CMK (cell line): ENCODE results near the gene SEMA6A.

Source experiments
- DNase-seq: peaks from one replicate; pipeline ENCODE4 v3.0.0-alpha.2; 2010; ENCODE audit warnings: low read depth

The SEMA6A gene

DNA sequence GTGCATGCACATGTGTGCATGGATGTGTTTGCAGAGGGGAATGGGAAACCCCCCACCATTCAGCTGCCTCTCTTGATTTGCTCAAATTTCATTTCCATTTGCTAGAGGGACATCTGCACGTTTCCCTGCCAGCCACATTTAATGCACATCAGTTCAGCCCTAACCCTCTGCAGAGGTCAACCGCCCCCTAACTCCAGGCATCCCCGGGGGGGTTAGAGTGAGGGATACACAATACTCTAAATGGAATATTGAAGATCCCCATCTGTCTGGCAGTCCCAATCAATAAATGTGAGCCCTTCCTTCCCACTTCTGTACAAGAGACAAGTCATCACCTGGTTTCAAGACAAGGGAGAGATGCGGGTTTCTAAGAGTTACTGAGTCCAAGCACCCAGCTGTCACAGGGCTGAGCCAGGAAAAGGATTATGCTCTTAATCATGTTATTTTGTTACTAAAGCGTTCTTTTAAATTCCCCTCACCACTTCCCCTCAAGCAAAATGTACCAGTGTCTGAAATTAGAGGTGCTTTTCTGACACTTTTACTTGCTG, 134.1 kb downstream of the SEMA6A start:
- DNase-seq: no peak

DNA sequence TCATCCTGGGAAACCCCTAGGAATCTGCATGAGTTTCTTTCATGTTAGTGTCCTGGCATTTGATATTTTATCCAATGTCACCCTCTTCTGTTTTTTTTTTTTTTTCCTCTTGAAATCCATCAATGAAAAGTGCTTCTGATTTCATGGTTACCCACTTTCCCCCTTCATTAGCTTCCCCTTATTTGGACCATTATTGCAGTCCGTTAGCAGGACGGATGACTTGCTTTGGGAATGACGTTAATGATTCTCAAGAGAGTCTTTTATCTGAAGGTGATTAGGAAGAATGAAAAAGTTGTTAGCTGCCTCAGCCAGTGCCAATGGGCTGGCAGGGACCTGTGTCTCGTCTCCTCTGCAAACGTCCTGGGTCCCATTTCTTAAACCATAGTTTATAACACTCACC, 134.7 kb downstream of the SEMA6A start:
- no peak for DNase-seq

- no peak for DNase-seq
Measured at GRCh38 chr5:116438979-116439554, 135.6 kb downstream of the SEMA6A start.

DNA sequence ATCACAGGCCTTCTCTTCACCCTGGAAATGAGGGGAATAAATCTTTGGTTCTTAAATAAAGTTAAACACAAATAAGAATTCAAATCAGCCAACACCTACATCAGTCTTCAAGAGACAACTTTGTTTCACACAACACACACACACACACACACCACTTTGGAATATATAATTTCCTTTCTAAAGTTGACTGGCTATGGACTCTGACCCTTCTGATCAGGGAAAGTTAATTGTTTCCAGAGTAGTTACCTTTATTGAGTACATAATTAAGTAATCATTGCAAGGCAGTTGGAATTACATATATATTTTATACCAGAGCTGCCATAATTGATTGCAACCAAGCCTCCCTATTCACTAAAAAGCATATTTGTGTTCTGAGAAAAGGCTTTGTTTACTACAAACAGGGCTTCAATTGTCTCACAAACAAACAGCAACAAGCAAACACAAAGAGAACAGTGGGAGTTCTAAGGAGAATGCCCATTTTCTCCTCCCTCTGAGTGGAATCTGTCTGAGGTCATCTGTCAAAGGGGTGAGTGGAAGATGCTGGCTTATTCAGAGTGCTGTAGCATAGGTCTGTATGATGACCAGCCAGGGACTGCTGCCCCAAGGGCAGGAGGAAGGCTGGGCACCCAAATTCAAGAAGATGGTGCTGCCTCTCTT, 136.6 kb downstream of the SEMA6A start:
- no peak for DNase-seq

GRCh38 chr5:116437351-116437705, 137.3 kb downstream of the SEMA6A start:
- no peak for DNase-seq

GRCh38 chr5:116436674-116437350, 137.8 kb downstream of the SEMA6A start:
- DNase-seq: no peak

GRCh38 chr5:116428966-116429365, 145.7 kb downstream of the SEMA6A start:
- no peak for DNase-seq

DNA sequence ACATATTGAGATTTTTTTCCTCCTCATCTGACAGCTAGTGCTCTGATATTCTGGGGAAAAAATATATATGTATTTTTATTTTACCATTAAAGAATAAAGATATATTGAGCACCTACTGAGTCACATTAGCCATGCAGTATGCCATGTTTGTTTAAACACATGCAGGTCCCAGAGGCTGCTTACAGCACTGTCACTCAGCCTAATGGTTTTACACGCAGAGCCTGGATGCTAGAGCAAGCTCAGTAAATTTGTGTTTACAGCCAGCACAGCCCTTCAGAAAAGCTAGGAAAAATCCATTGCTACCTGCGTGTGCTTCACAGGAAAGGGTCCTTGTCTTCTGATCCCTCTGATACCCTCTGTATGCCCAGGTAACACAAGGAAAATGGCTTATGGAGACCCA, 146.2 kb downstream of the SEMA6A start:
- no peak for DNase-seq

DNA sequence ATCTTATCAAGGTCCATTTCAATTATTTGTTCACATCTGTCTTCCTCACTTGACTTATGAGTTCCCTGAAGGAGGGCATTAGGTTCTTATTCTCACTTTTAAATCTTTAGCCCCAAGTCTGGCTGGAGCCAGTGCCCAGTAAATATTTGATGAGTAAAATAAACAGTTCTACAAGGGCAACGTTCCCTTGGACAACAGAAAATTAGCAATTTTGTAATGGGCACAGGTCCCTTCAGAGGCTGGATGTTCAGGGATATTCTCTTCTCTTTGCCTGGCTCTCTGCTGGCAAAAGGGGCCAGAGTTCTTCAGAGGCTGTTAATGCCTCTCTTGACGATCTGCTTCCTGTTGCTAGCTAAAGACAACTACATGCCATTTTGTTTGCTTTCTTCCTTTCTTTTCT, 149.7 kb downstream of the SEMA6A start:
- no peak for DNase-seq

DNA sequence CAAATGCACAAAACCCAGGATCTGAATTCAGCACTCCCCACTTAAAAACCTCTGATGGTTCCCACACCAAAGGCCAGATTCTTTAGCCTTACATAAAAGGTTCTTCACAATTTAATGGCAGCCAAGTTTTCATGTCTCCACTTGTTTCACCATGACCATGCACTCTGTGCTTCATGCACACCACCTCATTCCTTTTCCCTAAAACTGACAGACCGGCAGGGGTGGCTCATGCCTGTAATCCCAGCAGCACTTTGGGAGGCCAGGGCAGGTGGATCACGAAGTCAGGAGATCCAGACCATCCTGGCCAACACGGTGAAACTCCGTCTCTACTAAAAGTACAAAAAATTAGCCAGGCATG, 150.4 kb downstream of the SEMA6A start:
- no peak for DNase-seq

DNA sequence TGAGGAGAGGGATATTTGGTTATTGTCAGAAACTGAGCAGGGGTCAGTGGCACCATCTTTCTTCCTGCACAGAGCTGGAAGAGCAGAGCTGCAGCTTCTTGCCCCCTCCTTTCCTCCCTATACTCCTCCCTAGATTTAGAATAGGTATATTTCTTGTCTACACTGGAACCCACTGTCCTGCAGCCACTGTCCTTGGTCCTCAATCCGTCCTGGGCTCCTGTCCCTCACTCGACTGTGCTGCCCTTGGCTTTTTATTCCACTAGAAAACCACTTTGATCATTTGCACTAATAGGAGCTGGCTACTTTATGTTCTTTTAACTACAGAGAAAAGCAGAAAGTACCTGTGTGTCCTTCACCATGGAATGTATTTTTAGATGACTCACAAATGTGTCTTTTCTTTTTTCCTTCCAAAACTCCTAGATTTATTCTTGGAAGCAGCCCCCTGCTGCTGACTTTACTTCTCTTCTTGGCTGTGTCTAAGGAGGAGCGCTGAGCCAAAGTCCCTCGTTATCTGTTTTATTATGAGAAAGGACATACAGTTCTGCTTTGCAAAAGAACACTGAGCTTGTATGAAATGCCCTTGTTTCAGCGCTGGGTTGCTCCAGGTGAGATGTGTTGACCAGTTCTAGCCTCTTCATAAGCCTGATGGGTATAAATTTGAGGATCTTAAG, 150.9 kb downstream of the SEMA6A start:
- DNase-seq: no peak

- no peak for DNase-seq
Measured at GRCh38 chr5:116423141-116423540, 151.5 kb downstream of the SEMA6A start.

DNA sequence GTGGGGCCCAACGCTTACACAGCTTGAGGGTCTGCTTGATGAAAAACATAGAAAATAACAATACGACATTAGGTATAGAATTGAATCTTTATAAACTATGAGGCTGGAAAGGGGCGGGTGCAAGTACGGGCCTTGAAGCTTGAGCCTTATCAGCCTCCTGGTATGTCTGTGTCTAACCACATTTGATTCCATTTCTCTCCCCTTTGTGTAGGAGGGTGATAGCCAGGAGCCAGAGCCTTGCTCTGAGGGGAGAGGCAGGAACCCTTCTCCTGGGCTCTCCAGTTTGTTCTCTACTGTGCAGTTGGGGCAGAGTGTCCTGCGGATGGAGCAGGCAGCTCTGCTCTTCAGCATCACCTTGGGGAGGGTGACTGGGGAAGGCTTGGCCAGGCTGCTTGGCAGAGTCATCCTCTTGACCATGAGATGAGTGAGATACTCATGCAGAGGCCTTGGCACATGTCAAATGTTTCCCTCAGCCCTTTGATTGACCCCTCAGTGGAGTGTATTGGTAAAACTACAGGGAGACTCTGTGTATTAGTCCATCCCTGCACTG, 153.5 kb downstream of the SEMA6A start:
- DNase-seq: peak; percentile 48

GRCh38 chr5:116420540-116420939, 154.1 kb downstream of the SEMA6A start:
- DNase-seq: no peak

- DNase-seq: no peak
Measured at GRCh38 chr5:116419258-116419657, 155.4 kb downstream of the SEMA6A start.

- DNase-seq: no peak
Measured at GRCh38 chr5:116418774-116419173, 155.8 kb downstream of the SEMA6A start.

GRCh38 chr5:116418016-116418415, 156.6 kb downstream of the SEMA6A start:
- no peak for DNase-seq

DNA sequence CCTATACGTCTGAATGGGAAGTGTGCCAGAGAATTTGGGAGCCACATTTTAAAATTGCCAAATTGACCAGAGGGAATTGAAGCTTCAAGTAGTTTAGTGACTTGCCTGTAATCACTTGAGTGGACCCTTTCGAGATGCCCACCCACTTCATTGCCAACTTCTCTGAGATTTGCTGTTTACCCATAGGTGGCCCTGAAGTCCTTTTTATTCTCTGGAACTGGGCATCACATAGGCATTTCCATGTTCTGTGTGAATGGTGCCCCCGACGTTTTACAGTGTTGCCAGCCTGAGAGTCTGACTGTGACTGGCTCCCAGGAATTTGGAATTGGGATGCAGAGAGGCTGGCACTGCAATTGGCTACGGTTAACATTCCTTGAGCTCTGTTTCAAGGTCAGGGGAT, 158.6 kb downstream of the SEMA6A start:
- DNase-seq: no peak

GRCh38 chr5:116415182-116415581, 159.4 kb downstream of the SEMA6A start:
- no peak for DNase-seq

DNA sequence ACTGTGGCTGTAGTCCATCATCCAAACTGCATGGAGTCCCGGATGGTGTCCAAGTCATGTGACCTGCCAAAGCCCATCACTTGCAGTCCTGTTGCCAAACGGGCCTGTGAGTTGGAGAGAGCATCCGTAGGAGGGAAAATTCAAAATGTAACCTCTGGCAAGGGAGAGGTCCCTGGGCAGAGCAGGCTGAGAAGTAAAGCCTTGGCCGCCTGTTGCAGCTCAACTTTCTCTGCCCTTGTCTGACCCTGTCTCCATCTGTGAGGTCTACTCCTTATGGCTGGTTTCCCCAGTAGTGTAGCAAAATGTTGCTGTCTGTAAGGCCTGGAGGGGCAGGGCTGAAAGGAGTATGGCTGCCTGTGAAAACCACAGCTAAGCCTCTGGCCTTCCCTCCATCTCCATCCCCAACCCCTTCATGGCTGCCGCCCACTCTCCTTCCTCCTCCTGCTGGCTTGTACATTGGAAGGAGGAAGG, 163.5 kb downstream of the SEMA6A start:
- no peak for DNase-seq

DNA sequence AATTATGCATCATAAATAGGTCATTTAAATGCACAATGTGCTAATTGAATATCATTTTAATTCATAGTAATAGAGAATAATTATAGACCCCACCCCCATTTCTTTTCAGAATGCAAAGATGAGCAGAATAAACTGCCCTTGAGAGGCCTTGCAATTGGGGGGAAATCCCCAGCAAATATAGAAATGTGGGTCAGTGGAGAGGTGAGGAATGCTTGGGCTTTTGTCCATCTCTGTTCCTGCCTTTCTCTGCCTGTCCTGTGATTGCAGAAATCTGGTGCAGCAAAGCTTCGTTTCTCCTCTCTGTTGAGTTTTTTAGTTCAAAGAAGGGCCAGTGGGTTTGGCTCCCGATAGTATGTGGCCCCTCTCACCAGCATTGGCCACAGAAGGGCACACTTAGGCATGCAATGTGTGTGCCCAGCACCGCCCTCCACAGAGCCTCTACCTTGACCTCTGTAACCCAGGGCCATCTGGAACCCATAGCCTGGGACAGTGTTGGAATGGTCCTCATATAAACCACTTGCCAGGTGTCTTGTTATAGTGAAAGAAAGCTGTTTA, 164.2 kb downstream of the SEMA6A start:
- no peak for DNase-seq

DNA sequence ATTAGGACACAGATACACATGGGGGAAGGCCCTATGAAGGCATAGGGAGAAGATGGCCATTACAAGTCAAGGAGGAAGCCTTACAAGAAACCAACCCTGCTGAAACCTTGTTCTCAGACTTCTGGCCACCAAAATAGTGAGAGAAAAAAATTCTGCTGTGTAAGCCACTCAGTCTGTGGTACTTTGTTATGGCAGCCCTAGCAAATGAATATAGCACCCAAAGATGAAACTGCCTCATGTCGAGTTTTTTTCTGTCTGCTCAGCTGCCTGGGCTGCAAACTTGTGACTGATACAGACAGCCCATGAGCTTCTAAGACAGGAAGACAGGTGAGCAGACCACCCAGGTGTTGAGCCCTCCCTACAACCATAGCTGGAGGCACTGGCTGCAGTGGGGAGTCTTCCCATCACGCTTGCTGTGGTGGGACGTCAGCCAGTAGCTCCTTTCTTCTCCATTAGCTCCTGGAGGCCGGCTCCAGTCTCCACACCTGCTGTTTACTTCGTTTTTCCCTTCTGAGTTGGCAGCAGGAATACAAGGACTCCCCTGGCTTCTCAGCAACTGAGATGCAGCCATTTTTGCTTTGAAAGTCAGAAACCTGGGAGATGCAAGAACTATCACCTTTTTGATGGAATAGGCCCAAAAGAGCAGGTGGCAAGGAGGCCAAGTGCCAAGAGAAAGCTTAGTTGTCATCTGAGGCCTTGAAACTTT, 164.9 kb downstream of the SEMA6A start:
- no peak for DNase-seq
